NK-92 (cell line): ENCODE results near the gene ZBTB42.

Experiments
- DNase-seq: peaks from one replicate; lab custom pipeline; 2025; ENCODE audit not compliant: unreplicated experiment; lab: John Stamatoyannopoulos, UW

The ZBTB42 gene

GRCh38 chr14:104769324-104770071 is 31.4 kb upstream of the ZBTB42 start:
- no peak for DNase-seq

- no peak for DNase-seq
These were observed 30.8 kb upstream of the ZBTB42 start for GRCh38 chr14:104770072-104770579.

- no peak for DNase-seq
These were observed 30.0 kb upstream of the ZBTB42 start for GRCh38 chr14:104770851-104771272.

- no peak for DNase-seq
These were observed 29.5 kb upstream of the ZBTB42 start for GRCh38 chr14:104771374-104771773.

- DNase-seq, result no peak
These were observed 28.8 kb upstream of the ZBTB42 start for GRCh38 chr14:104771918-104772706.

GRCh38 chr14:104772707-104773504 is 28.0 kb upstream of the ZBTB42 start:
- DNase-seq, result no peak

- DNase-seq, result no peak
These were observed 27.1 kb upstream of the ZBTB42 start for GRCh38 chr14:104773505-104774452.

GRCh38 chr14:104774453-104775072 is 26.3 kb upstream of the ZBTB42 start:
- no peak for DNase-seq

- DNase-seq, result no peak
These were observed 25.8 kb upstream of the ZBTB42 start for GRCh38 chr14:104775073-104775489.

GRCh38 chr14:104776481-104776880 is 24.4 kb upstream of the ZBTB42 start:
- no peak for DNase-seq

- no peak for DNase-seq
These were observed 23.7 kb upstream of the ZBTB42 start for GRCh38 chr14:104776961-104777807.

GRCh38 chr14:104777808-104778249 is 23.1 kb upstream of the ZBTB42 start:
- no peak for DNase-seq

GRCh38 chr14:104778694-104779331 is 22.1 kb upstream of the ZBTB42 start:
- DNase-seq, result no peak

GRCh38 chr14:104779776-104780512 is 21.0 kb upstream of the ZBTB42 start:
- no peak for DNase-seq

GRCh38 chr14:104780513-104781030 is 20.3 kb upstream of the ZBTB42 start:
- DNase-seq, result no peak

GRCh38 chr14:104781271-104782077 is 19.4 kb upstream of the ZBTB42 start:
- DNase-seq, result no peak
